NK-92 (cell line): ENCODE results near the gene MGAT5B.
"Not testable (repeated sequence)": the region's sequence is repeated elsewhere in the genome, so short reads cannot be mapped to it uniquely, and the experiment has no call there.

Experiments used
- DNase-seq: peaks from one replicate; lab custom pipeline; 2025; ENCODE audit not compliant: unreplicated experiment; lab: John Stamatoyannopoulos, UW

Gene MGAT5B

DNA sequence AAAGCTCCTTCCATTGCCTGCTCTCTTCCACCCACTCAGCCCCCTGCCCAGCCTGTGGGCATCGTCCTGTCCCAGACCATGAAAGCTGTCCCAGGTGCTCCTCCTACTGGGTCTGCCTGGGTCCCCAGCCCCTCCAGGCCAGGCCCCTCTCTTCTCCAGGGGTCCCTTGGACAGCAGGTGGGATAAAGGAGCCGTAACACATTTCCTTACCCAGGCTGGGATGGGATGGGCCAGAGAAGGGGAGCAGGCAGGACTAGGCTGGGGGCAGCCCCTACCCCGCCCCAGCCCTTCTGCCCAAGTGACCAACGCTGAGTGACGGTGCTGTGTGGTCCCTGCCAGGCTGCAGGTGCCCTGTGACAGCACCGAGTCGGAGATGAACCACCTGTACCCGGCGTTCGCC is 80.1 kb downstream of the MGAT5B start:
- DNase-seq, result no peak

DNA sequence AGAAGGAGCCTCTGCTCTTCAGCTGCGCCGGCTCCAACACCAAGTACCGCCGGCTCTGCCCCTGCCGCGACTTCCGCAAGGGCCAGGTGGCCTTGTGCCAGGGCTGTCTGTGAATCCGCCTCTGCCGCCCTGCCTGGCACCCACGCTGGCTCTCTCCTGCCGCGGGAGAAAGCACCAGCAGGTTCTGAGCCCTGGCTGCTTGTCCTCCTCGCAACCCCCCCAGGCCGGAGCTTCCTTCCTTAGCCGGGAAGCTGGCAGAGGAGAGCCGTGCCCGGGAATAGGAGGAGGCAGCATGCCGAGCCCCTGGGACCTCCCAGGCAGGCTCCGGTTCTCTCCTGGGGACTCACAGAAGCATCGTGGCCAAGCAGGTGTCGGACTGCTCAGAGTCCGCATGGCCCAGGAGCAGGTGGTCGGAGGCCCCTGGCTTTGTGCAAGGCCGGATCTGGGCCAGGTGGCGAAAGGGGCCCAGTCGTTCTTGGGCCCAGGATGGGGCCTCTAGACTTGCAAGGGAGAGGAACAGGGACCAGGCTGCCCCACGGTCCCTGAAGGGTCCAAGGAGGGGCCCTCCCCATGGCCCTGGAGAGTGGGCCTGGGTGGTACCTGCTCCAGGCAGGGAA is 80.6 kb downstream of the MGAT5B start:
- no peak for DNase-seq

DNA sequence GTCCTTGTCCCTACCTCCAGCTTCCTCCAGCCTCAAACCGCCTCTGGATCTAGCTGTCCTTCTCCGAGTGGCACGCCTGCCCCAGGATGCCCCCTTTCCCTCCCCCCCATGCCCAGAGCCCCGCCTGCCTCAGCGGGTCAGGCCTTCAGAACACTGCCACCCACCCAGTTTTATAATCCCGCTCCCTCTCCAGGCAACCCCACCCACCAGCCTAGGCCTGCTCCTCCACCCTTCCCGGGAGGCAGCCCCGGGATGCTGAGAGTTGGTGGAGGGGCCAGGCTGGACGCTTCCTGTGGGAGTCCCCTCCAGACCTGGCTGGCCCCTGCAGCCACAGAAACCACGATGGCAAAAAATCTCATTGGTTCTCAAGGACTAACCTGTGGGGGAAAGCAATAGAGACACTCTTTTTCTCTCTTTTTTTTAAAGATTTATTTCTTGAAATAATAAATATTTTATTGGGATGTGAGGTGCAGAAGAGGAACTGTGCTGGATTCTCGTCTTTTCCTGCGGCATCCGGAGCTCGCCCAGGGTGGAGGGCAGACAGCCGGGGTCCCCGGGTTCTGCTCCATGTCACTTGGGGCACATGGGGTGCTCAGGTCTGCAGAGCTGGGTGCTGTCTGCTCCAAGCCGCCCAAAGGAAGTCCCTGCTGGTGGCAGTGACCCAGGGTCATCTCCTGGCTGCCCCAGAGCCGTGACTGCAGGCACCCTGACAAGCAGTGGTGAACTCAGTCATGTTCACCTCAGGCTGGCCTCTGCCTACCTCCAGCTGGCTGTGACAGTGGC is 81.9 kb downstream of the MGAT5B start:
- no peak for DNase-seq

DNA sequence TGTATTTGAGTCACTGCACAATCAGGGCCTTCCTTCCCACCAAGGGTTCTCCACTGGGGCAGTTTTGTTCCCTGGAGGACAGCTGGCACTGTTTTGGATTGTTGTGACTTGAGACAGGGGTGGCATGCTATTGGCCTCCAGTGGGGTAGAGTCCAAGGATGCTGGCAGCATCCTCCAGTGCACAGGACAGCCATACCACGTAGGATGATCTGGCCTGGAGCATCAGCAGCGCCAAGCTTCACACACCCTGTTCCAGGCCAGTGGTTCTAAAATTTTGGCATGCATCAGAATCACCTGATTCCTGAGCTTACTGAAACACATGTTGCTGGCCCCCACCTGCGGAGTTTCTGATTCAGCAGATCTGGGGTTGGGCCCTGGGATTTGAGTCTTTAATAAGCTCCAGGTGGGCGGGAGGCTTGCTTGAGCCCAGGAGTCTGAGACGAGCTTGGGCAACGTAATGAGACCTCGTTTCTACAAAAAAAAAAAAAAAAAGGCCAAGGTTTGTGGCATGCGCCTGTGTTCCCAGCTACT is 83.2 kb downstream of the MGAT5B start:
- no peak for DNase-seq

DNA sequence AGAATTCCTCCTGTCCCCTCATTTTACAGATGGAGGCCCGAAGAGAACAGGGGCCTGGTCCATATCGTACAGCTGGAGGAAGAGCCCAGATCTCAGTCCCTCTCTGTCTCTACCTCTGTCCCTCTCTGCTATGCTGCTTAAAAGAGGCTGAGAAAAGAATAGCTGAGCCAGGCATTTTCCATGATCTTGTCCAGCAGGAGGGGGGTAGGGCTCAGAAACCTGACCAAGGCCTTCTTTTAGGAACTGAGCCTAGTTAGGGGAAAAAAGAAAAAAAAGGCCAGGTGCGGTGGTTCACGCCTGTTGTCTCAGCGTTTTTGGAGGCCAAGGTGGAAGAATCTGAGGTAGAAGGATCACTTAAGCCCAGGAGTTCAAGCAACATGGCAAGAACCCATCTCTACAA is 84.2 kb downstream of the MGAT5B start:
- DNase-seq, result no peak

DNA sequence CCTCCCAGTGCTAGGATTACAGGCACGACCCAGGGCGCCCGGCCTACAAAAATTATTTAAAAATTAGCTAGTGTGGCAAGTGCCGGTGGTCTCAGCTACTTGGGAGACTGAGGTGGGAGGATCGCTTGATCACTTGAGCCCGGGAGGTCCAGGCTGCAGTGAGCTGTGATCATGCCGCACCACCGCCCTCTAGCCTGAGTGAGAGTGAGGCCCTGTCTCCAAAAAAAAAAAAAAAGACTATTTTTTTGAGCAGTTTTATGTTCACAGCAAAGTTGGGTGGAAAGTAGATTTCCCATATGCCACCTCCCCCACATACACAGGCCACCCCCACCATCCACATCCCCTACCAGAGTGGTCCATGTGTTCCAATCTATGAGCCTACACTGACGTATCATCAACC is 84.9 kb downstream of the MGAT5B start:
- DNase-seq, result no peak

DNA sequence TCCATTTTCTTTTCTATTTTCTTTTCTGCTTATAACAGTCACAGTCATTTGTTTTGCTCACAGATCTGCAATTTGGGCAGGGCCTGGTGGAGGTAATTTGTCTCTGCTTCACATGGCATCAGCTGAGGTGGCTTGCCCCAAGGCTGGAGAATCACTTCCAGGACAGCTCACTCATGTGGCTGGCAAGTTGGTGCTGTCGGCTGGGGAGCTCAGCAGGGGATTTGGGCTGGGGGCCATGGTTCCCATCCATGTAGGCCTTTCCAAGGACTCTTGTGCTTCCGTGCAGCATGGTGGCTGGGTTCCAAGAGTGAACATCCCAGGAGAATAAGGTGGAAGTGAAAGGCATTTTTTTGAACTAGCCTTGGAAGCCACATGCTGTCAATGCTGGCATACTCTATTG is 85.7 kb downstream of the MGAT5B start:
- DNase-seq, result no peak

DNA sequence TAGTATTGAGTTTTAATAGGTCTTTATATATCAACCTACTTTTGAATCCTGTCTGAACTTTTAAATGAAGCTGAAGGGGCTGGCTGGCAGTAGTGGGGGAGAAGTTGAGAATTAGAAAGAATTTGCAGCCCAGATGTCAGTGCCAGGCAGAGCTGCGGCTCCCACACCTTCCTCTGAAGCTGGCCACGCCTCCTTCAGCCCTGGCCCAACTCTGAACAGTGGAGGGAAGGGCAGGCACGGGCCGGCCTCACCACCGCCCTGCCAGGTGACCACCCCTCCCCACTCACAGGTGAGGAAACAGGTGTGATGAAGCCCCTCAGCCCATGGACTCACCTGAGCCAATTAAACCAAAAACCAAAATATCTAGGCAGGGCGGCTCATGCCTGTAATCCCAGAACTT is 87.0 kb downstream of the MGAT5B start:
- DNase-seq, result no peak

DNA sequence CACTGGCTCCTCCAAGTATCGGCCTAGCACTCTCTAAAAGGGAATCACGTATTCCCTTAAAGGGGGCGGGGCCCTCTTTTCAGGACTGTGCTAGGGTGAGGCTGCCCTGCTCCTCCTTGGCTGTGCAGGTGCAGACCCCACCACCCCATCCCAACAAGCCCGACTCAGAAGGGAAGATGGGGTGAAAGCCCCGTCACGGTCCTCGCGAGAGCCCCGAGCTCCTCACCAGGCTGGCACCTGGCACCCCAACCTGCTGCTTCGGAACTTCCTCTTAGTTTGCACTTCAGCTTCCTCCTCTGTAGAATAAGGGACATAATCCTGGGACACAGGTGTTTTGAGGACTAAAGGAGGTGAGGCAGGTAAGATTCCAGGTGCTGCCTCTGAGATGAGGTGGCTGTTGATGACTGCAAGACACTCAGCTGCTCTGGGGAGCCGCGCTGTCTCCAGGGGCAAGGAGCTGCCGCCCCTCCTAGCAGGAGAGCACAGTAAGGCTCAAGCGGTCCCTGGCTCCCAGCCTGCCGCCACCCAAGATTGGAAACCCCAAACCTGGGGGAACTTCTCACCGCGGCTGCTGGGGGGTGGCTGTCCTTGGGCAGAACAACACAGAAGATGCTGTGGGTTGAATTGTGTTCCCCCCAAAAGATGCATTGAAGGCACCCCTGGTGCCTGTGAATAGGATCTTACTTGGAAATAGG is 88.8 kb downstream of the MGAT5B start:
- DNase-seq, result no peak

DNA sequence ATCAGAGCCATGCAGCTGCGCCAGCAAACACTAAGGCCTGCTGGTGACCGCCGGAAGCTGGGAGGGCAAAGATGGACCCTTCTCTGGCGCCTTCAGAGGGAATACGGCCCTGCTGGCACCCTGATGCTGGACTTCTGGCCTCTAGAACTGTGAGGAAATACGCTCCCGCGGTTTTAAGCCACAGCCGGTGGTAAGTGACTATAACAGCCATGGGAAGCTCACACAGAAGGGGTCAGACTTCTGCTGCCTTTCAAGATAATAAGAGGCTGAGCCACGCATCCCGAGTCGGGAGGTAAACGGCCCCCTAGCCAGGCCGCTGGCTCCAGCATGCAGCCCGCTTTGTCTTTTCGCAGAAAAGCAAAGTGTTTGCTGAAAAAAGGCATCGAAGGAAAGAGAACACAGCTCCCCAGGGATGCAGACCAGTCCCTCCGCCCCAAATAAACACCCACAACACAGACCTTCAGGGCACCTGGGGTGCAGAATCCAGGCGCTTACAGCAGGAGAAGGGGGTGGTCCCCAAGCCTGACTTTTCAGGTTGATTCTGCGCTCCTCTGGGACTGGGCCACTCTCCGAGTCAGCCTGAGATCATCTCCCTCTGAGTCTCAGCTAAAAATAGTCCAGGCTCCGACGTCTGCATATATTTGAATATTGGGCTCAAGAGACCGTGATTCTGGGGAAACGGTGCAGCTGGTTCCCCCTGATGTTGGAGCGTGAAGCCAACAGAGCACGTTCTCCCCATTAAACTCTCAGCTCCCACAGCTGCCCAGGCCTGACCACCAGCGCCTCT is 89.7 kb downstream of the MGAT5B start:
- no peak for DNase-seq

DNA sequence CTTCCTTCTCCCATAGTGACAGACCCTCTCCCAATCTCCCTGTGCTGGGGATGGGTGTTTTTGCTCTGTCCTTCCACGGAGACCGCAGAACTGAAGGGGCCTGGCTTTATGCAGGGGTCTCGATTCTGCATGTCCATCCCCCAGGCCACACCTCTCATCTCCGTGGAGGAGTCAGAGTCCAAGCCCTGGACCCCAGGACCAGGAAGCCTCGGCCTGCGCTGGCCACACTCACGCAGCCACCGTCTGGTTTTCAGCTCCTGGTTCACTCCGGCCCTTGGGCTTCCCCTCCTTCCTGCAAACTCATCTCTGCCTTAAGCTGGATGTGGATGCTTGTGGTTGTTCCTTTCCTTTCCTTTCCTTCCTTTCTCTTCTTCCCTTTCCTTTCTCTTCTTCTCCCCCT is 90.8 kb downstream of the MGAT5B start:
- no peak for DNase-seq

DNA sequence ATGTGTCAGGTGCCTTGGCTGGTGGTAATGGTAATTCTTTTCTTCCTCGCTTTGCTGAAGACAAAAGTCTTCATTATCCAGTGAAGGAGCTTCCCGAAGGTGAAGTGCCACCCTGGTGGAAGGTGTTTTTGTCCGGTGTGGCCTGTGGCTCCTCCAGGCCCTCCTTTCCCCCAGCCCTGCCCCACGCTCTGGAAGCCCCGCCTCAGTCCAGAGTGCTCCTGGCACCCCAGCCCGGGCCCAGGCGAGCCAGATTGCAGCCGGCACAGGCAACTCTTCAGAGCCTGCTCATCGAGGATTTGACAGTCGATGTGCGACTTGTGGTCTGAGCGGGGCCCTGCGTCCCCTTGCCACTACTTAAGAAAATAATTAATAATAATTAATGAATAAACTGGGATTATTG is 93.7 kb downstream of the MGAT5B start:
- DNase-seq, result no peak

DNA sequence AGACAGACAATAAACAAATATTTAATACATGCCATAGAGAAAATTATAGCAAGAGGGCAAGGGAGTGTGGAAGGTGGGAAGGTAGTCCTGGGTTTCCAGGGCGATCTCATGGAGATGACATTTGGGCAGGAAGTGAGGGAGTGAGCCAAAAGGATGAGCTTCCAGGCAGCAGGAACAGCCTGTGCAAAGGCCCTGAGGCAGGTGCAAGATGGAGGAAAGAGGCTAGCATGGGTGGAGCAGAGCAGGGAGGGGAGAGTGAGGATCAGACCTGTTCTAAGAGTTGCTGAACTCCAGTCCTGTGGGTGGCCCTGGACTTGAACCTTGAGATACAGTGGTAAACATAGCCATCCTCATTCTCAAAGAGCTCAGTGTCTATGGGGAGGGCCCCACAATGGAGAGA is 94.7 kb downstream of the MGAT5B start:
- DNase-seq, result no peak

DNA sequence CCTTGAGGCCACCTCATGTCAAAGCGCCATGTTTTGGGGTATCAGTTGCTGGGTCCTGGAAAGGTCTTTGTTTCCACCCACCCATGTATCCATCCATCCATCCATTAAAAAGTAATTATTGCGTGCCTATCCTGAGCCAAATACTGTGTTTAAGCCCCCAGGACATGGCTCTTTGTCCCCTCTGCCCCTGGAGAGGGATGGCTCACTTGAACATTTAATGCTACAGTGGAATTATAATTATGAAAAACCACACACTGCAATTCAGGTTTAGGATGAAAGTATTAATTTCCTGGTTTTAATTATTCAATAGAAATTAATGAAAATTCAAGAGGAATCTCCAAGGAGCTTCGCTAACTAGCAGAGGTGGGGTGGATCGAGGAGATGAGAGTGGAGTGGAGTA is 97.8 kb downstream of the MGAT5B start:
- no peak for DNase-seq

DNA sequence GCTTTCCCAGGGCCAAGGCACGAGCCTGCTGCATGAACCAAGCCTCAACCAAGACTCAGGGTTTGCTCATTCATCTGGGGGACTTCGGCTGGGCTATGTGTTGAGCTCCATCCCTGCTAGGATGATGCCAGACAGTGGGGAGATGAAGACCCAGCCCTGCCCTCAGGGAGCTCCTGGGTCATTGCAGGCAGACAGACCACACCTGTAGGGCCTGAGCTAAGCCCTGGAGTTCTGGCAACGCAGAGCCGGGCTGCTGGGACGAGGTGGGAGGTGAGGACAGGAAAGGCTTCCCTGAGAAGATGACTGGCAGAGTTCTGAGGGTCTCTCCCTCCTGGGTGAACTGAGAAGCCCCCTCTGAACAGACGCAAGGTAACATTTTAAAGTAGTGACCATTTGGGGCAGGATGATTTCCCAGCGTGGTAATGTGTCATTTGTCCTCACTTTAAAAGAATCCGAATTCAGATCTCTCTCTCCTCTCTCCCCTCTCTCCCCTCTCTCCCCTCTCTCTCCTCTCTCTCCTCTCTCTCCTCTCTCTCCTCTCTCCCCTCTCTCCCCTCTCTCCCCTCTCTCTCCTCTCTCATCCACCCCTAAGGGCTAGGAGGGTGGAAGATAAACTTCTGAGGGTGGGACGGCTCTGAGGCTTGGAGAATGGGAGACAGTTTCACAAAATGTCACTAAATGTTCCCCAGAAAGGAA is 98.4 kb downstream of the MGAT5B start:
- no peak for DNase-seq

DNA sequence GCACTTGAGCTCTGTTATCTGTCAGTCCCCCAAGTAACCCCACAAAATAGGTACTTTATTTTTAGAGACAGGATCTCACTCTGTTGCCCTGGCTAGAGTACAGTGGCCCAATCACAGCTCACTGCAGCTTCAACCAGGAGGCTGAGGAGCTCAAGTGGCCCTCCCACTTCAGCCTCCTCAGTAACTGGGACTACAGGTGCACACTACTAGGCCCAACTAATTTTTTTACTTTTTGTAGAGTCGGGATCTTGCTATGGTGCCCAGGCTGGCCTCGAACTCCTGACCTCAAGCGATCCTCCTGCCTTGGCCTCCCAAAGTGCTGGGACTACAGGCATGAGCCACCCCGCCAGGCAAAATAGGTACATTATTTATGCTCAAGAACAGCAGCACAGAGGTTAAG is 99.6 kb downstream of the MGAT5B start:
- DNase-seq, result no peak

DNA sequence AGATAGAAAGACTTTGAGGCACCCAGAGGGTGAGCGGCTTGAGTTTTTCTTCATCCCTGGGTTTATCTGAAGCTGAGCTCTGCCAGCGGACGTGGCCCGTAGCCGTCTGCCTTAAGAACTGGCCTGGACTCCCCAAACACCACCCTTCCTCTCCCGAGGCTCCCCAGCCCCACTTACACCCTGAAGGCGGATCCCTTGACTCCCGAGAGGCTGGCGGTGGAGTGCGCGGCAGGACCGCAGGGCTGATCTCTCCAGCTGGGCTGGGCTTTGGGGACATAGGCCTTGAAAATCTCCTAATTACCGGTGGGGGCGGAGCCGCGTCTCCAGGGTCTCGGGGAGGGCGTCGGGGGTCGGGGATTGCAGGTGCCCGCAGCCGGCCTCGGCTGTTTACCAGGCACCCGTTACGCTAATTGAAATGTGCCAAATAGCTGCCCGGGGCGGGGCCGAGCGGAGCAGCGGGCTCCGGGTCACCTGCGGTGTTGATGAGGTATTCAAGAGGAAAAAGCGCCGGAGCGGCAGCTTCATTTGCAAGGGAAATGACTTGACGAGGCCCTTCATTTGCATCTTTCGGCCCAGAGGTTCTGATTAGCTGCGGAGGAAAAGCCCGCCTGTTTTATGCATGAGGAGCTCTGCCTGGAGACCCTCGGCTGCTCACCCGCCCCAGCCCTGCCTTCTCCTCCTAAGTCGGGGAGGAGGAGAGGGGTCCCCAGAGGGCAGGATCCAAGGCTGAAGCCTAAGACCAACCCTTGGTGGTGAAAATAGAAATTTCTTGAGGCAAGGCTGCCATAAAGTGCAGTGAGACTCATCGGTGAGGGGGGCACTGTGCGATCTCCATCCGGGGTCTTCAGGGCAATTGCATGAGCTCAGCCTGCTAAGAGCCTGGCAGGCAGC is 100.7 kb downstream of the MGAT5B start:
- no peak for DNase-seq

DNA sequence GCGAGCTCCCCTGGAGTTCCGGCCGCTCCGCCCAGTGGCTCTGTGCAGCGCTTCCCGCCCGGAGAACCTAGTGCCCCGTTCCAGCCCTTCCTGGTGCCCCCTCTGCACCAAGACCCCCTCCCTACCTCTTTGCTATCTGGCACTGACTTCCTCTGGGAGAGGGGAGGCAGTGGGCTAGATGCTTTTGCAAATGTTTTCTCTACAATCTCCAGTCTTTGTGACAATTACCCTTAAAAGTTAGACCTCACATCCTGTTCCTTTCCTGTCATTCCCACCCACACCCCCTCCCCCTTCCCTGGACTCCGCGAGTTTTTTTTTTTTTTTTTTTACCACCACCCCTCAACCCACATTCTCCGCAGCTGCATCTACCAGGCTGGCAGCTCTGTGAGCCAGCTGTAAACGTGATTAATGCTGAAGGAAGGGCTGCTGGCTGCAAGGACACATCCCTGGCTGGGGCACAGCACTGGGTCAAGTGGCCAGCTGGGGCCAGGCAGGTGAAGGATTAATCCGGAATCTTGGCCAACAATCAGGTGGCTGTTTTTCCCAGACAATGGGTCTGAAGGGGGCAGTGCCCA is 101.5 kb downstream of the MGAT5B start:
- DNase-seq, result no peak

DNA sequence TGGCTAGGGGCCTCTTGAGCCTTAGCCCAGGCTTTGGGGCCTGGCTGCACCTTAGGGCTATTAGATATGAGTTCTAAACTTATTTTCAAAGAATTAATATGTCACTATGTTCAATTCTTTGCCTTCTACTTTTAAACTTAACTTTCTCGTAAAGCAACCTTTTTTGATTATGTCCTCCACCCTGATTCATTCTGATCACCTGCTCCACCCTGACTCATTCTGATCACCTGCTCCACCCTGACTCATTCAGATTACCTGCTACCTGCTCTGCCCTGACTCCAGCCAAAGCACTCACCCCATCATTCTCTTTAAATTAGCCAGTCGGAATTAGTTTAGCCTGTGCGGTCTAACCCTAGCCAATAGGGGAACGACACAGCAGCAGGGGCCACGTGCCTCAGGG is 102.0 kb downstream of the MGAT5B start:
- DNase-seq, result not testable (repeated sequence)
